Astrocyte of the spinal cord (primary cell): ENCODE measurements around the gene AGAP1.
"Not testable (repeated sequence)": the region's sequence is repeated elsewhere in the genome, so short reads cannot be mapped to it uniquely, and the experiment has no call there.

ENCODE experiments used
- DNase-seq: peaks from one replicate; pipeline ENCODE4 v3.0.0; 2011; ENCODE audit warnings: low read depth, low spot score
- H3K4me3 ChIP-seq: 2 replicates; pipeline ENCODE4 v1.5.1; 2011; ENCODE audit warnings: low read depth, mild to moderate bottlenecking, low read length, moderate library complexity
- CTCF ChIP-seq: IDR thresholded peaks from 2 replicates; pipeline ENCODE4 v1.5.1; 2012; ENCODE audit warnings: low read depth, mild to moderate bottlenecking, low read length, inconsistent platforms
- in situ Hi-C: cut with HindIII; loops from 2 replicates; pipeline ENCODE4 v1.10.0; 2017; ENCODE audit warnings: low sequenced_read_pairs

AGAP1 gene

GRCh38 chr2:236086403-236086970 lies 592.6 kb downstream of the AGAP1 start:
- no peak for TF ChIP-seq CTCF
- H3K4me3 ChIP-seq, result no peak overlapping the region
- in situ Hi-C loops, result no loop called here
- no peak for DNase-seq

- no peak for TF ChIP-seq CTCF
- in situ Hi-C loops, result no loop called here
- no peak for DNase-seq
- no peak overlapping the region for H3K4me3 ChIP-seq
These were observed 593.2 kb downstream of the AGAP1 start for GRCh38 chr2:236086971-236087465.

- no peak for TF ChIP-seq CTCF
- H3K4me3 ChIP-seq, result no peak overlapping the region
- no peak for DNase-seq
- in situ Hi-C loops, result no loop called here
These were observed 594.7 kb downstream of the AGAP1 start for GRCh38 chr2:236088368-236089057.

- DNase-seq, result no peak
- no peak for TF ChIP-seq CTCF
- H3K4me3 ChIP-seq, result no peak overlapping the region
- in situ Hi-C loops, result no loop called here
These were observed 595.6 kb downstream of the AGAP1 start for GRCh38 chr2:236089271-236090026.

DNA sequence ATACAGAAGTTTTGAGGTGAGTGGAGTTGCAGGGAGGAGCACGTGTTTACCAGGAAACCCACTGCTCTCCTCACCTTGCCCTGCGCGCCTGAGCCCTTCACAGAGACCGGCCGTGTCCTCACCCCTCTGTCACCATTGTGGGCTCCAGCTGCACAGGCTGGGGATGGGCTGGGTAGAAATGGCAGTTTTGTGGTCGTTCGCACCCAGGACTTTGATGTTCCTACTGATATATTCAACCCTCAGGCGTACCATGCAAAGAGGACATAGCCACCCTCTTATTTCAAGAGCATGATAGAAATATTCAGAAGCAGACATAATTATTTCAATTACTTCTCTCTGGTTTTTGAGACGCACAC lies 596.2 kb downstream of the AGAP1 start:
- in situ Hi-C loops, result no loop called here
- no peak for TF ChIP-seq CTCF
- H3K4me3 ChIP-seq, result no peak overlapping the region
- DNase-seq, result no peak

DNA sequence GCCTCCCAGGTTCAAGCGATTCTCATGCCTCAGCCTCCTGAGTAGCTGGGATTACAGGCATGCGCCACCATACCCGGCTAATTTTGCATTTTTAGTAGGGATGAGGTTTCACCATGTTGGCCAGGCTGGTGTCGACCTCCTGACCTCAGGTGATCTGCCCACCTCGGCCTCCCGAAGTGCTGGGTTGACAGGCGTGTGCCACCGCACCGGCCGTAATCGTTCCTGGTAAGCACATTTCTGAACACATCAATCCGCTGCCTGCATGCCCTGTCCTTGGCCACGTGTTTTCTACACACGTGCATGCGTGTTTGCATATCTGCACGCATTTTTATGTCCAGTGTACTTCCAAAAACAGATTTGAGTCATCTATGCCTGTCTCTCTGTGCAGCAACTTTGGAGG lies 597.0 kb downstream of the AGAP1 start:
- DNase-seq, in situ Hi-C loops, H3K4me3 ChIP-seq: not testable (repeated sequence)

- in situ Hi-C loops, result no loop called here
- no peak overlapping the region for H3K4me3 ChIP-seq
- TF ChIP-seq CTCF, result no peak
- DNase-seq, result no peak
These were observed 598.9 kb downstream of the AGAP1 start for GRCh38 chr2:236092714-236093113.
